Measurements from ENCODE around the gene LAMP1.
"Not testable (repeated sequence)": the region's sequence is repeated elsewhere in the genome, so short reads cannot be mapped to it uniquely, and the experiment has no call there.

Gene LAMP1

GRCh38 chr13:113324398-113324797, 27.4 kb downstream of the LAMP1 start:
- H3K27ac ChIP-seq: no peak overlapping the region
- no peak for DNase-seq (ENCODE audit: low read depth, low spot score)

GRCh38 chr13:113325779-113326178, 28.7 kb downstream of the LAMP1 start:
- DNase-seq (ENCODE audit: low read depth, low spot score): no peak
- no peak overlapping the region for H3K27ac ChIP-seq

- H3K27ac ChIP-seq: no peak overlapping the region
- DNase-seq (ENCODE audit: low read depth, low spot score): no peak
These were observed 30.3 kb downstream of the LAMP1 start for GRCh38 chr13:113327391-113327765.

- H3K27ac ChIP-seq: no peak overlapping the region
- DNase-seq (ENCODE audit: low read depth, low spot score): no peak
These were observed 30.9 kb downstream of the LAMP1 start for GRCh38 chr13:113327766-113328471.

- no peak overlapping the region for H3K27ac ChIP-seq
- no peak for DNase-seq (ENCODE audit: low read depth, low spot score)
These were observed 31.8 kb downstream of the LAMP1 start for GRCh38 chr13:113328851-113329250.

GRCh38 chr13:113329656-113330312, 32.7 kb downstream of the LAMP1 start:
- H3K27ac ChIP-seq: no peak overlapping the region
- no peak for DNase-seq (ENCODE audit: low read depth, low spot score)

- H3K27ac ChIP-seq: no peak overlapping the region
- DNase-seq (ENCODE audit: low read depth, low spot score): no peak
These were observed 35.6 kb downstream of the LAMP1 start for GRCh38 chr13:113332615-113333014.

GRCh38 chr13:113333076-113333475, 36.0 kb downstream of the LAMP1 start:
- H3K27ac ChIP-seq: no peak overlapping the region
- DNase-seq (ENCODE audit: low read depth, low spot score): no peak

- no peak overlapping the region for H3K27ac ChIP-seq
- no peak for DNase-seq (ENCODE audit: low read depth, low spot score)
These were observed 40.5 kb downstream of the LAMP1 start for GRCh38 chr13:113337556-113337955.

GRCh38 chr13:113337976-113338375, 40.9 kb downstream of the LAMP1 start:
- DNase-seq (ENCODE audit: low read depth, low spot score): no peak
- H3K27ac ChIP-seq: no peak overlapping the region

- no peak overlapping the region for H3K27ac ChIP-seq
- DNase-seq (ENCODE audit: low read depth, low spot score): no peak
These were observed 41.4 kb downstream of the LAMP1 start for GRCh38 chr13:113338451-113338850.

GRCh38 chr13:113342820-113343691, 46.0 kb downstream of the LAMP1 start:
- no peak for DNase-seq (ENCODE audit: low read depth, low spot score)
- no peak overlapping the region for H3K27ac ChIP-seq

GRCh38 chr13:113343692-113343968, 46.6 kb downstream of the LAMP1 start:
- no peak overlapping the region for H3K27ac ChIP-seq
- no peak for DNase-seq (ENCODE audit: low read depth, low spot score)

GRCh38 chr13:113345486-113345885, 48.4 kb downstream of the LAMP1 start:
- H3K27ac ChIP-seq: no peak overlapping the region
- DNase-seq (ENCODE audit: low read depth, low spot score): no peak

GRCh38 chr13:113347736-113348225, 50.7 kb downstream of the LAMP1 start:
- not testable (repeated sequence) for H3K27ac ChIP-seq; DNase-seq (ENCODE audit: low read depth, low spot score)

- DNase-seq (ENCODE audit: low read depth, low spot score): no peak
These were observed 51.6 kb downstream of the LAMP1 start for GRCh38 chr13:113348591-113348990.

GRCh38 chr13:113349050-113349449, 52.0 kb downstream of the LAMP1 start:
- H3K27ac ChIP-seq: no peak overlapping the region
- DNase-seq (ENCODE audit: low read depth, low spot score): no peak

More at GRCh38 chr13:113348591-113348990, 51.6 kb downstream of the LAMP1 start:
- no peak overlapping the region for H3K27ac ChIP-seq

GRCh38 chr13:113349491-113349890, 52.5 kb downstream of the LAMP1 start:
- no peak for DNase-seq (ENCODE audit: low read depth, low spot score)
- H3K27ac ChIP-seq: no peak overlapping the region

- peak; percentile 14 for DNase-seq (ENCODE audit: low read depth, low spot score)
- H3K27ac ChIP-seq: no peak overlapping the region
These were observed 53.3 kb downstream of the LAMP1 start for GRCh38 chr13:113350065-113350937.

- H3K27ac ChIP-seq: no peak overlapping the region
These were observed 53.9 kb downstream of the LAMP1 start for GRCh38 chr13:113350938-113351335.

More at GRCh38 chr13:113350938-113351335, 53.9 kb downstream of the LAMP1 start:
- DNase-seq (ENCODE audit: low read depth, low spot score): no peak
